HL-60 (cell line): ENCODE measurements around the gene OR8A1.

Experiments used
- DNase-seq, 2 experiments: peaks; one replicate each; pipeline ENCODE4 v3.0.0-alpha.2; 2010 to 2020; ENCODE audit warnings: low read depth in 1 of 2, low spot score in 1 of 2
- H3K27ac ChIP-seq: fragments of 250-450 bp; sonication (Bioruptor Pico); replicated peaks from 2 replicates; pipeline ENCODE4 v1.5.1; 2020; ENCODE audit warnings: mild to moderate bottlenecking, moderate library complexity
- H3K27me3 ChIP-seq: fragments of 250-450 bp; sonication (Bioruptor Pico); 2 replicates; pipeline ENCODE4 v1.5.1; 2021; ENCODE audit warnings: mild to moderate bottlenecking, moderate library complexity; ENCODE audit not compliant: insufficient read depth, poor library complexity, severe bottlenecking
- H3K4me3 ChIP-seq: replicated peaks from 2 replicates; pipeline ENCODE4 v1.5.1; 2011; ENCODE audit warnings: mild to moderate bottlenecking, control low read depth, low read length; ENCODE audit not compliant: insufficient read depth
- GABPA ChIP-seq: IDR thresholded peaks from 2 replicates; pipeline ENCODE4 v1.6.1; 2012; ENCODE audit warnings: low read depth
- POLR2AphosphoS5 ChIP-seq: IDR thresholded peaks from 2 replicates; pipeline ENCODE4 v1.6.1; 2012; ENCODE audit warnings: low read depth
- SPI1 ChIP-seq: IDR thresholded peaks from 2 replicates; pipeline ENCODE4 v1.6.1; 2012; ENCODE audit warnings: low read depth, mild to moderate bottlenecking, borderline replicate concordance
- TF ChIP-seq, protein P1 (sequence below): IDR thresholded peaks from one replicate; pipeline ENCODE4 v1.5.1; 2011; ENCODE audit warnings: low read length, control low read depth, inconsistent platforms; ENCODE audit not compliant: insufficient read depth
- TF ChIP-seq, protein P2 (sequence below): IDR thresholded peaks from 2 replicates; pipeline ENCODE4 v1.6.1; 2012; ENCODE audit warnings: low read depth; ENCODE audit not compliant: insufficient replicate concordance

OR8A1 gene

DNA sequence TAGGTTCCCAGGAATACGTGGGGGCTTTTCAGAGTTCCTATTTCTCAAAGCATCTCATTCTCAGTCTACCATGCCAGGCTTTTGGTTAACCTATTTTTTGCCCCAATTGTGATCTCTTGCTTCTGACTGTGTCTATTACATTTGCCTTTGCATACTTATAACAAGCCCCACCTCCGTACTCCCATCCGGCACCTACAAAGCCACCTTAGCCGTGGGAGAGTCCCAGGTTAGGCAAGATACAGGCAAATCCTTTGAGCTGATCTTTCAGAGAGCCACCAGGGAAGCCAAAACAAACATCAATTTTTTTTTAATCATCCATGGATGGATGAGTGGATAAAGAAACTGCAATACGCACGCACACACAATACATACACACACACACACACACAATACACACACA lies 22.8 kb downstream of the OR8A1 start:
- no peak for DNase-seq
- no peak overlapping the region for H3K27ac ChIP-seq
- TF ChIP-seq, protein P1, sequence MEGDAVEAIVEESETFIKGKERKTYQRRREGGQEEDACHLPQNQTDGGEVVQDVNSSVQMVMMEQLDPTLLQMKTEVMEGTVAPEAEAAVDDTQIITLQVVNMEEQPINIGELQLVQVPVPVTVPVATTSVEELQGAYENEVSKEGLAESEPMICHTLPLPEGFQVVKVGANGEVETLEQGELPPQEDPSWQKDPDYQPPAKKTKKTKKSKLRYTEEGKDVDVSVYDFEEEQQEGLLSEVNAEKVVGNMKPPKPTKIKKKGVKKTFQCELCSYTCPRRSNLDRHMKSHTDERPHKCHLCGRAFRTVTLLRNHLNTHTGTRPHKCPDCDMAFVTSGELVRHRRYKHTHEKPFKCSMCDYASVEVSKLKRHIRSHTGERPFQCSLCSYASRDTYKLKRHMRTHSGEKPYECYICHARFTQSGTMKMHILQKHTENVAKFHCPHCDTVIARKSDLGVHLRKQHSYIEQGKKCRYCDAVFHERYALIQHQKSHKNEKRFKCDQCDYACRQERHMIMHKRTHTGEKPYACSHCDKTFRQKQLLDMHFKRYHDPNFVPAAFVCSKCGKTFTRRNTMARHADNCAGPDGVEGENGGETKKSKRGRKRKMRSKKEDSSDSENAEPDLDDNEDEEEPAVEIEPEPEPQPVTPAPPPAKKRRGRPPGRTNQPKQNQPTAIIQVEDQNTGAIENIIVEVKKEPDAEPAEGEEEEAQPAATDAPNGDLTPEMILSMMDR: no peak
- TF ChIP-seq SPI1 (no peak), GABPA (no peak), POLR2AphosphoS5 (no peak)
- TF ChIP-seq, protein P2, sequence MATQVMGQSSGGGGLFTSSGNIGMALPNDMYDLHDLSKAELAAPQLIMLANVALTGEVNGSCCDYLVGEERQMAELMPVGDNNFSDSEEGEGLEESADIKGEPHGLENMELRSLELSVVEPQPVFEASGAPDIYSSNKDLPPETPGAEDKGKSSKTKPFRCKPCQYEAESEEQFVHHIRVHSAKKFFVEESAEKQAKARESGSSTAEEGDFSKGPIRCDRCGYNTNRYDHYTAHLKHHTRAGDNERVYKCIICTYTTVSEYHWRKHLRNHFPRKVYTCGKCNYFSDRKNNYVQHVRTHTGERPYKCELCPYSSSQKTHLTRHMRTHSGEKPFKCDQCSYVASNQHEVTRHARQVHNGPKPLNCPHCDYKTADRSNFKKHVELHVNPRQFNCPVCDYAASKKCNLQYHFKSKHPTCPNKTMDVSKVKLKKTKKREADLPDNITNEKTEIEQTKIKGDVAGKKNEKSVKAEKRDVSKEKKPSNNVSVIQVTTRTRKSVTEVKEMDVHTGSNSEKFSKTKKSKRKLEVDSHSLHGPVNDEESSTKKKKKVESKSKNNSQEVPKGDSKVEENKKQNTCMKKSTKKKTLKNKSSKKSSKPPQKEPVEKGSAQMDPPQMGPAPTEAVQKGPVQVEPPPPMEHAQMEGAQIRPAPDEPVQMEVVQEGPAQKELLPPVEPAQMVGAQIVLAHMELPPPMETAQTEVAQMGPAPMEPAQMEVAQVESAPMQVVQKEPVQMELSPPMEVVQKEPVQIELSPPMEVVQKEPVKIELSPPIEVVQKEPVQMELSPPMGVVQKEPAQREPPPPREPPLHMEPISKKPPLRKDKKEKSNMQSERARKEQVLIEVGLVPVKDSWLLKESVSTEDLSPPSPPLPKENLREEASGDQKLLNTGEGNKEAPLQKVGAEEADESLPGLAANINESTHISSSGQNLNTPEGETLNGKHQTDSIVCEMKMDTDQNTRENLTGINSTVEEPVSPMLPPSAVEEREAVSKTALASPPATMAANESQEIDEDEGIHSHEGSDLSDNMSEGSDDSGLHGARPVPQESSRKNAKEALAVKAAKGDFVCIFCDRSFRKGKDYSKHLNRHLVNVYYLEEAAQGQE: no peak
- H3K4me3 ChIP-seq: no peak overlapping the region
- peaks cover 5% of the 10 kb centered on the region for H3K27me3 ChIP-seq

DNA sequence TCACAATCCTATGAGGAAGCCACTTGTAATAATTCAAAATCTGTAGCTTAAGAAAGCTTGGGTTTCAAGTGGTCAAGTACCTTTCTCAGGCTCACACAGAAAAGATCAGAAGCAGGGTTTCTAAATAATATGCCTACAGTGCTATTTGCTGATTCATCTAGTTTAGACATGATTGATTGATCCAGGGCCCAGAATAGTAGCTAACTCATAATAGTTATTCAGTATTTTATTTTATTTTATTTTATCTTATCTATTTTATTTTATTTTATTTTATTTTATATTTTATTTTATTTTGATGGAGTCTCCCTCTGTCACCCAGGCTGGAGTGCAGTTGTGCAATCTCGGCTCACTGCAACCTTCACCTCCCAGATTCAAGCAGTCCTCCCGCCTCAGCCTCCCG lies 25.5 kb downstream of the OR8A1 start:
- Histone ChIP-seq H3K27me3 (peaks cover 5% of the 10 kb centered on the region), H3K4me3 (no peak overlapping the region), H3K27ac (no peak overlapping the region)
- TF ChIP-seq SPI1 (no peak), GABPA (no peak), POLR2AphosphoS5 (no peak)
- TF ChIP-seq, protein P1: no peak
- TF ChIP-seq, protein P2: no peak
- no peak for DNase-seq

DNA sequence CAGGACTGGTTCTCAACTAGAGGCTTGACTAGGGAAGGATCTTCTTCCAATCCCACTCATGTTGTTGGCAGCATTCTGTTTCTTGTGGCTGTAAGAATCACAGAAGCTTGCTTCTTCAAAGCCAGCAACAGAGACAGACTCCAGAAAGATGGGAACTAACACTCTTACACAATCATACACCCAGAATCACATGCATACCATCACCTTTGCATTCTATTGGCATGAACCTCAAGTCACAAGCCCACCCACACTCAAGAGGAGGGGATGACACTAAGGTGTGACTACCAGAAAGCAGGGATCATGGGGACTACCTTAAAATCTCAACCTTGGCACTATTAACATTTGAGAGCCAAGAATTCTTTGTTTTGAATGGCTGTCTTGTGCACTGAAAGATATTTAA lies 27.8 kb downstream of the OR8A1 start:
- peaks cover 5% of the 10 kb centered on the region for H3K27me3 ChIP-seq
- TF ChIP-seq GABPA: no peak
- TF ChIP-seq, protein P2: no peak
- no peak for TF ChIP-seq SPI1
- TF ChIP-seq POLR2AphosphoS5: no peak
- TF ChIP-seq, protein P1: no peak
- H3K27ac ChIP-seq: no peak overlapping the region
- no peak for DNase-seq
- H3K4me3 ChIP-seq: no peak overlapping the region
